GM21529 (cell line): ENCODE data around the gene LAMB1.
"Not testable (repeated sequence)": the region's sequence is repeated elsewhere in the genome, so short reads cannot be mapped to it uniquely, and the experiment has no call there.

Experiments used
- ATAC-seq: cut with Tn5 transposase; IDR thresholded peaks from one replicate; pipeline ENCODE4 v1.9.1; 2021; ENCODE audit not compliant: unreplicated experiment

LAMB1 gene

GRCh38 chr7:108002726-108003598 lies at the start of gene LAMB1:
Gene LAMB1 (minus strand): TSS chr7:108003161. CDS start chr7:108002885, 276 bp downstream.
- ATAC-seq, result no peak

GRCh38 chr7:108051454-108051853 lies 48.5 kb upstream of the LAMB1 start:
- no peak for ATAC-seq

GRCh38 chr7:108049962-108050361 lies 47.0 kb upstream of the LAMB1 start:
- ATAC-seq, result peak; percentile 95

GRCh38 chr7:108048422-108048821 lies 45.5 kb upstream of the LAMB1 start:
- no peak for ATAC-seq

- no peak for ATAC-seq
Observed at GRCh38 chr7:108046952-108047506, 44.1 kb upstream of the LAMB1 start.

- ATAC-seq, result no peak
Observed at GRCh38 chr7:108045669-108046068, 42.7 kb upstream of the LAMB1 start.

- ATAC-seq, result no peak
Observed at GRCh38 chr7:108045154-108045553, 42.2 kb upstream of the LAMB1 start.

GRCh38 chr7:108044345-108044744 lies 41.4 kb upstream of the LAMB1 start:
- ATAC-seq, result no peak

- no peak for ATAC-seq
Observed at GRCh38 chr7:108038986-108039385, 36.0 kb upstream of the LAMB1 start.

- no peak for ATAC-seq
Observed at GRCh38 chr7:108037741-108038140, 34.8 kb upstream of the LAMB1 start.

GRCh38 chr7:108037140-108037539 lies 34.2 kb upstream of the LAMB1 start:
- no peak for ATAC-seq

- ATAC-seq, result no peak
Observed at GRCh38 chr7:108034586-108034985, 31.6 kb upstream of the LAMB1 start.

GRCh38 chr7:108033776-108034497 lies 31.0 kb upstream of the LAMB1 start:
- ATAC-seq, result no peak

- not testable (repeated sequence) for ATAC-seq
Observed at GRCh38 chr7:108033309-108033708, 30.3 kb upstream of the LAMB1 start.

- no peak for ATAC-seq
Observed at GRCh38 chr7:108030516-108030915, 27.6 kb upstream of the LAMB1 start.

GRCh38 chr7:108029034-108029433 lies 26.1 kb upstream of the LAMB1 start:
- ATAC-seq, result no peak

- no peak for ATAC-seq
Observed at GRCh38 chr7:108028111-108028510, 25.1 kb upstream of the LAMB1 start.

- ATAC-seq, result no peak
Observed at GRCh38 chr7:108027239-108027638, 24.3 kb upstream of the LAMB1 start.

- ATAC-seq, result no peak
Observed at GRCh38 chr7:108026647-108027046, 23.7 kb upstream of the LAMB1 start.

- no peak for ATAC-seq
Observed at GRCh38 chr7:108026116-108026515, 23.2 kb upstream of the LAMB1 start.

- ATAC-seq, result no peak
Observed at GRCh38 chr7:108024538-108024937, 21.6 kb upstream of the LAMB1 start.

GRCh38 chr7:108020585-108020984 lies 17.6 kb upstream of the LAMB1 start:
- no peak for ATAC-seq
